Testis (tissue), 2 donors: ENCODE data around the gene HS2ST1.

Source experiments
- CTCF ChIP-seq, 3 experiments: fragments of 450-650 bp in 2 of 3; fragments of 200-600 bp in 1 of 3; sonication (generic) in 1 of 3; IDR thresholded peaks; one replicate each; pipeline ENCODE4 v1.5.1; 2016 to 2019; ENCODE audit warnings: antibody characterized with exemption in 3 of 3, mild to moderate bottlenecking in 2 of 3, moderate library complexity in 1 of 3
- POLR2A ChIP-seq: fragments of 450-650 bp; IDR thresholded peaks from one replicate; pipeline ENCODE4 v1.6.1; 2017; ENCODE audit warnings: antibody characterized with exemption, mild to moderate bottlenecking, moderate library complexity

DNA sequence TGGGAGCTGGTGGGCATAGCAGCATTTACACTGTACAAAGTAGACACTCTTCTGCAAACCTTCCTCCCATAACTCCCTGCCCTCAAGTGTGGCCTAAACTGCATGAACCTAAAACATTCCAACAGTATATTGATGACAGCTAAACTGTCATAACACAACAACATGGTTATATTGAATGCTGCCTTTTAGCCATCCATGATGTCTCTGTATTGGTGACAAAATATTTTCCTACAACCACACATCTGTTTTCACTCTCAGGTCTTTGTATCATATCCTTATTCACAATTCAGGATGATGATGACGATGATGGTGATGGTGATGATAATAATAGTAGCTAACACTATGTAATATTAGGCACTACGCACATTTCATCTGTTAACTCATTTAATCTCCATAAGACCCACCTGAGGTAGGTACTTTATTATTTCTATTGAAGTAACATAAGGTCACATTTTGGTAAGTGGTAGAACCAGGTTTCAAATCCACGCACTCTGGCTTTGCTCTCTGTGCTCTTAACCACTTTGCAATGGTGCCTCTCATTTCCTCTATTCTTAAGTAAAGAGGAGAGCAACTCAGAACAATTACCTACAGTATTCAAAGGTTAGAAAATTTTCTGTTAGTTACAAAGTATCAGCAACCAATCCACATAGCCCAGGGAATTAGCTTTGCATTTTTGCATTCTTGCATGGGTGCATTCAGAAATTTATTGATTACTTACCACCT is 229.1 kb downstream of the HS2ST1 start:
- TF ChIP-seq CTCF (IDR thresholded peaks at IDR 0.05) (no peak), POLR2A (no peak)
